Gastrocnemius medialis (tissue), 4 donors: ENCODE results near the gene RAD51AP2. TPM values are rescaled to one million over a fixed set of nuclear protein-coding genes. Genes with fewer than 3 reads are reported as not detected.
"Not testable (repeated sequence)": the region's sequence is repeated elsewhere in the genome, so short reads cannot be mapped to it uniquely, and the experiment has no call there.

Experiments used
- ATAC-seq, 2 donors: fragments of 150-250 bp; one replicate each; pipeline ENCODE4 v1.9.1; 2016
- DNase-seq, 2 donors: peaks; one replicate each; pipeline ENCODE4 v3.0.0-alpha.2; 2019
- H3K27ac ChIP-seq, 4 donors: fragments of 200-600 bp; sonication (generic); 1 replicate in 1 of 4; 2 replicates in 3 of 4; pipeline ENCODE4 v1.5.1; 2016 to 2018; ENCODE audit warnings: mild to moderate bottlenecking in 2 of 4, moderate library complexity in 1 of 4
- H3K27me3 ChIP-seq, 3 donors: fragments of 200-600 bp; sonication (generic) in 2 of 3; 1 replicate in 1 of 3; 2 replicates in 2 of 3; pipeline versions ENCODE4 v1.5.1 to v1.6.0; 2016 to 2019; ENCODE audit warnings: mild to moderate bottlenecking in 1 of 3, moderate library complexity in 1 of 3
- H3K36me3 ChIP-seq, 2 donors: fragments of 200-600 bp; sonication (generic) in 1 of 2; one replicate each; pipeline ENCODE4 v1.5.1; 2017 to 2018
- H3K4me1 ChIP-seq, 2 donors: fragments of 200-600 bp; sonication (generic) in 1 of 2; one replicate each; pipeline ENCODE4 v1.5.1; 2016 to 2017; ENCODE audit warnings: mild to moderate bottlenecking in 2 of 2
- H3K4me3 ChIP-seq, 4 donors: fragments of 200-600 bp; sonication (generic) in 3 of 4; 1 replicate in 1 of 4; 2 replicates in 3 of 4; pipeline ENCODE4 v1.5.1; 2016 to 2019; ENCODE audit warnings: mild to moderate bottlenecking in 2 of 4
- H3K9me3 ChIP-seq, 3 donors: fragments of 200-600 bp; sonication (generic) in 2 of 3; 1 replicate in 1 of 3; 2 replicates in 2 of 3; pipeline ENCODE4 v1.5.1; 2016 to 2019
- POLR2A ChIP-seq, 2 donors: fragments of 450-650 bp; IDR thresholded peaks; one replicate each; pipeline ENCODE4 v1.6.1; 2017; ENCODE audit warnings: antibody characterized with exemption in 2 of 2, mild to moderate bottlenecking in 2 of 2, moderate library complexity in 2 of 2
- in situ Hi-C, 4 donors: fragments of 200-750 bp; cut with MboI; loops; one replicate each; pipeline versions ENCODE4 v1.15.0 to v1.8.0; 2017; ENCODE audit warnings: low sequenced_read_pairs in 4 of 4
- intact Hi-C: fragments of 100-400 bp; cut with DNase I; formaldehyde crosslinking; loops from one replicate; pipeline ENCODE4 v1.15.1; 2023; ENCODE audit warnings: low total_unique reads
- total RNA-seq, 4 donors: library from RNA; depleted of rRNA; stranded (reverse); fragments of >200 nt; gene quantifications; one replicate each; pipeline versions ENCODE4 v1.1.0 to v1.2.3, GENCODE V29; 2016
- TF ChIP-seq, protein P1 (sequence below), 5 experiments: fragments of 450-650 bp in 3 of 5; fragments of 200-600 bp in 2 of 5; sonication (generic) in 2 of 5; IDR thresholded peaks in 4 of 5; conservative IDR thresholded peaks in 1 of 5; 1 replicate in 4 of 5; 2 replicates in 1 of 5; pipeline ENCODE4 v1.5.1; 2016 to 2019; ENCODE audit warnings: antibody characterized with exemption in 5 of 5, mild to moderate bottlenecking in 3 of 5, moderate library complexity in 3 of 5

The RAD51AP2 gene
- total RNA-seq, 4 donors from 2014 or later: not detected

DNA sequence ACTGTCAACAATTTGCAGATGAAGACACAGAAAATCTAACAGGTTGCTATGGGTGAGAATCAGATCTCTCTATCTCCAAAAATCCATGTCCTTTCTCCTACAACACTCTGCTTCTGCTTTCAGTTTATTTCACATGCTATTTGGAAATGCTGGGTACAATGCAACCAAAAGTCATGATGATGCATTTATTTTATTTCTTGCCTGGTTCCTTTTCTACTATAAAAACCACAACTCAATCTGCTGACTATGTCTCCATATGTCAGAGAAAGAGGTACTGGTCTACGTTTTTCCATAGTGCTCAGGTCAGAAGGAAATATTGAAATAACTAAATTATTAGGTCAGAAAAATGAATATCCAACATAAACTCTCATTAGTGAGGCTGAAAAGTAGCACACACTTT, 20.5 kb downstream of the RAD51AP2 start:
- Histone ChIP-seq H3K27ac (no peak overlapping the region), H3K4me1 (no peaks in the 10 kb centered on the region), H3K9me3 (no peaks in the 10 kb centered on the region), H3K4me3 (no peak overlapping the region), H3K27me3 (no peaks in the 10 kb centered on the region), H3K36me3 (no peaks in the 10 kb centered on the region)
- in situ Hi-C loops: no loop called here
- intact Hi-C loops: no loop called here
- ATAC-seq (no peak), DNase-seq (no peak)
- no peak for TF ChIP-seq POLR2A (IDR thresholded peaks at IDR 0.05)
- TF ChIP-seq, protein P1, sequence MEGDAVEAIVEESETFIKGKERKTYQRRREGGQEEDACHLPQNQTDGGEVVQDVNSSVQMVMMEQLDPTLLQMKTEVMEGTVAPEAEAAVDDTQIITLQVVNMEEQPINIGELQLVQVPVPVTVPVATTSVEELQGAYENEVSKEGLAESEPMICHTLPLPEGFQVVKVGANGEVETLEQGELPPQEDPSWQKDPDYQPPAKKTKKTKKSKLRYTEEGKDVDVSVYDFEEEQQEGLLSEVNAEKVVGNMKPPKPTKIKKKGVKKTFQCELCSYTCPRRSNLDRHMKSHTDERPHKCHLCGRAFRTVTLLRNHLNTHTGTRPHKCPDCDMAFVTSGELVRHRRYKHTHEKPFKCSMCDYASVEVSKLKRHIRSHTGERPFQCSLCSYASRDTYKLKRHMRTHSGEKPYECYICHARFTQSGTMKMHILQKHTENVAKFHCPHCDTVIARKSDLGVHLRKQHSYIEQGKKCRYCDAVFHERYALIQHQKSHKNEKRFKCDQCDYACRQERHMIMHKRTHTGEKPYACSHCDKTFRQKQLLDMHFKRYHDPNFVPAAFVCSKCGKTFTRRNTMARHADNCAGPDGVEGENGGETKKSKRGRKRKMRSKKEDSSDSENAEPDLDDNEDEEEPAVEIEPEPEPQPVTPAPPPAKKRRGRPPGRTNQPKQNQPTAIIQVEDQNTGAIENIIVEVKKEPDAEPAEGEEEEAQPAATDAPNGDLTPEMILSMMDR (IDR thresholded peaks at IDR 0.05 in 4 of 5, conservative IDR thresholded peaks at IDR 0.05 in 1 of 5): no peak

GRCh38 chr2:17495590-17495989, 22.6 kb downstream of the RAD51AP2 start:
- DNase-seq (no peak), ATAC-seq (no peak)
- Histone ChIP-seq H3K9me3 (no peaks in the 10 kb centered on the region), H3K27me3 (no peaks in the 10 kb centered on the region), H3K4me3 (no peak overlapping the region), H3K36me3 (no peaks in the 10 kb centered on the region), H3K27ac (no peak overlapping the region), H3K4me1 (no peaks in the 10 kb centered on the region)
- intact Hi-C loops: no loop called here
- in situ Hi-C loops: no loop called here
- TF ChIP-seq, protein P1 (IDR thresholded peaks at IDR 0.05 in 4 of 5, conservative IDR thresholded peaks at IDR 0.05 in 1 of 5): no peak
- TF ChIP-seq POLR2A (IDR thresholded peaks at IDR 0.05): no peak

- H3K4me1 ChIP-seq, H3K4me3 ChIP-seq, H3K9me3 ChIP-seq, in situ Hi-C loops, intact Hi-C loops, DNase-seq, H3K36me3 ChIP-seq, H3K27ac ChIP-seq, ATAC-seq, H3K27me3 ChIP-seq: not testable (repeated sequence)
Observed at GRCh38 chr2:17490165-17490564, 28.1 kb downstream of the RAD51AP2 start.

GRCh38 chr2:17488610-17489009, 29.6 kb downstream of the RAD51AP2 start:
- not testable (repeated sequence) for ATAC-seq

GRCh38 chr2:17483496-17483895, 34.7 kb downstream of the RAD51AP2 start:
- Histone ChIP-seq H3K9me3 (no peaks in the 10 kb centered on the region), H3K4me1 (no peaks in the 10 kb centered on the region), H3K27me3 (no peaks in the 10 kb centered on the region), H3K27ac (no peak overlapping the region), H3K36me3 (no peaks in the 10 kb centered on the region), H3K4me3 (no peak overlapping the region)
- TF ChIP-seq, protein P1 (IDR thresholded peaks at IDR 0.05 in 4 of 5, conservative IDR thresholded peaks at IDR 0.05 in 1 of 5): no peak
- TF ChIP-seq POLR2A (IDR thresholded peaks at IDR 0.05): no peak
- intact Hi-C loops (no loop called here), in situ Hi-C loops (no loop called here)
- ATAC-seq (no peak), DNase-seq (no peak)

More at GRCh38 chr2:17488610-17489009, 29.6 kb downstream of the RAD51AP2 start:
- H3K36me3 ChIP-seq, H3K4me3 ChIP-seq, H3K27me3 ChIP-seq, in situ Hi-C loops, DNase-seq, intact Hi-C loops, H3K9me3 ChIP-seq, H3K27ac ChIP-seq, H3K4me1 ChIP-seq: not testable (repeated sequence)

GRCh38 chr2:17482651-17483050, 35.6 kb downstream of the RAD51AP2 start:
- H3K27me3 ChIP-seq: no peaks in the 10 kb centered on the region
- ATAC-seq: no peak
- H3K36me3 ChIP-seq: no peaks in the 10 kb centered on the region
- intact Hi-C loops (no loop called here), in situ Hi-C loops (no loop called here)
- DNase-seq: no peak
- H3K27ac ChIP-seq: no peak overlapping the region
- no peak for TF ChIP-seq POLR2A (IDR thresholded peaks at IDR 0.05)
- TF ChIP-seq, protein P1 (IDR thresholded peaks at IDR 0.05 in 4 of 5, conservative IDR thresholded peaks at IDR 0.05 in 1 of 5): no peak
- H3K4me1 ChIP-seq: no peaks in the 10 kb centered on the region
- H3K9me3 ChIP-seq: no peaks in the 10 kb centered on the region
- H3K4me3 ChIP-seq: no peak overlapping the region
